PFSK-1 (cell line): Measurements from ENCODE around the gene HSF2BP.

Source experiments
- POLR2AphosphoS5 ChIP-seq: IDR thresholded peaks from 2 replicates; pipeline ENCODE4 v1.6.1; 2012; ENCODE audit warnings: low read depth, mild to moderate bottlenecking, control low read depth, low read length, moderate library complexity
- REST ChIP-seq, 2 experiments: IDR thresholded peaks; 2 replicates each; pipeline versions ENCODE4 v1.6.1 to v1.8.0; 2011 to 2012; ENCODE audit warnings: low read depth in 2 of 2, low read length in 2 of 2, control low read depth in 1 of 2, inconsistent platforms in 1 of 2, mild to moderate bottlenecking in 1 of 2, moderate library complexity in 1 of 2; ENCODE audit not compliant: insufficient read depth in 1 of 2
- SIN3A ChIP-seq: IDR thresholded peaks from 2 replicates; pipeline ENCODE4 v1.6.1; 2012; ENCODE audit warnings: mild to moderate bottlenecking, low read length, moderate library complexity, borderline replicate concordance; ENCODE audit not compliant: insufficient read depth
- TAF1 ChIP-seq: IDR thresholded peaks from 2 replicates; pipeline ENCODE4 v1.6.1; 2012; ENCODE audit warnings: low read length, control low read depth, borderline replicate concordance; ENCODE audit not compliant: insufficient read depth

DNA sequence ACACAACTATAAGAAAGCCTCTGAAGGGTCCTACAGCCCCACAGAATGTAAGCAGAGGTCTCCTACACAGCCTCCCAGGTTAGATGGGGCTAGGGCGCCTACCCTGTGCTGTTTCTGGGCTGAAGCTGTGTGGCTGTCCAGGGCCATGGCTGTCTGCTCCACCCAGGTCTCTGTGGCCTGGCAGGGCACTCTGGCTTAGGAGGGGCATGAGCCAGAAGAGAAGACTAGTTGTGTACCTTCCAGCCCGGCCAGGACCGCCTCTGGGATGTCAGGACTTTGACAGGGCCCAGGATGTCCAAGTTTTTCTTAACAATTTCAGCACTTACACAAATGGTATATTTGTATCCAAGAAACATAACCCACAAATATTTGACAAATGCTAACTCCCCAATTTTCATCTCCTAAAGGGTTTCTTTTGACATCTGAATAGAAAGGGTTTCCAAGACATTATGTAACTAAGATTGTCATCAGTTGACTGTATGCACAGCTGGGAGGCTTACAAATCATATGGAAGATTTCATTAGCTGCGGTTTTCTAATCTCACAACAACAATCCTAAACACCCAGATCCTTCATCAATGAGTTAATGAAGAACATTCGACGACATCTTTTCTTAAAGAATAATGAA is 80.5 kb downstream of the HSF2BP start:
- no peak for TF ChIP-seq POLR2AphosphoS5
- no peak for TF ChIP-seq TAF1
- no peak for TF ChIP-seq REST (IDR thresholded peaks at IDR 0.05; ENCODE audit: insufficient read depth in 1 of 2, low read depth in 2 of 2, low read length in 2 of 2)
- no peak for TF ChIP-seq SIN3A
